Measurements from ENCODE around the gene DDA1.

Gene DDA1

DNA sequence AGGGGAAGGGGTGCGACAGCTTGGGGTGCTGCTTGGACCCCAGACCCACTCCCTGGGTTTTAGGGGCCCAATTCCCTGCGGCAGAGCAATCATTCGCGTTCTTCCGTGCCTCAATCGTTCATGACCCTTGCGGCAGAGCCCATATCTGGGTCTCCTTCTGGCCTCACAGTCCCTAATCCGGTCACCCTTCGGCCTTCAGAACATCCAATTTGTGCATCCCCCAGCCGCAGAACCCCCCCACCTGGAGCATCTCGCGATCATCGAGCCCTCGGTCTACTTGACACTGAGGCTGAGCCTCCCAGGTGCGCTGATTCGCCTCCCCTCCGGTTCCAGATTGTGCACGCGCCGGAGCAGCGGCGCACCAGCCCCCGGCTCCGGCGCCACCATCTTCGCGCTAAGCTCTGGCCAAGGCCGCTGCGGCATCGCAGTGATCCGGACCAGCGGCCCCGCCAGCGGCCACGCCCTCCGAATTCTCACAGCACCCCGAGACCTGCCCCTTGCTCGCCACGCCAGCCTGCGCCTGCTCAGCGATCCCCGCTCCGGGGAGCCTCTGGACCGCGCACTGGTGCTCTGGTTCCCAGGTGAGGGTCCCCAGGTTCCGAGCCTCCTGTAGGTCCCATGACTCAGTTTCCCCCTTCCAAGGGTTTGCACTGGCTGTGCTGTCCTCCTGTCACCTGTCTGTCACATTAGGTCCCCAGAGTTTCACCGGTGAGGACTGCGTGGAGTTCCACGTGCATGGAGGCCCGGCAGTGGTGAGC is 28.5 kb downstream of the DDA1 start:
- peaks cover 13% of the 10 kb centered on the region for H3K36me3 Mint-ChIP-seq (ENCODE audit: low read depth)
- H3K9me3 Mint-ChIP-seq: no peaks in the 10 kb centered on the region
- H3K27me3 Mint-ChIP-seq: no peaks in the 10 kb centered on the region
- H3K4me3 Mint-ChIP-seq: peak overlapping the region; percentile 94
- H3K27ac Mint-ChIP-seq: peak overlapping the region; percentile 96
- H3K4me1 Mint-ChIP-seq (ENCODE audit: low read depth): peaks cover 41% of the 10 kb centered on the region

- no peaks in the 10 kb centered on the region for H3K9me3 Mint-ChIP-seq
- peak overlapping the region; percentile 94 for H3K4me3 Mint-ChIP-seq
- peaks cover 38% of the 10 kb centered on the region for H3K4me1 Mint-ChIP-seq (ENCODE audit: low read depth)
- H3K36me3 Mint-ChIP-seq (ENCODE audit: low read depth): peaks cover 15% of the 10 kb centered on the region
- H3K27me3 Mint-ChIP-seq: no peaks in the 10 kb centered on the region
- peak overlapping the region; percentile 96 for H3K27ac Mint-ChIP-seq
These were observed 29.2 kb downstream of the DDA1 start for GRCh38 chr19:17338433-17339078.

- Mint-ChIP-seq H3K27ac (no peak overlapping the region), H3K4me1 (ENCODE audit: low read depth) (peaks cover 33% of the 10 kb centered on the region), H3K9me3 (no peaks in the 10 kb centered on the region), H3K36me3 (ENCODE audit: low read depth) (peaks cover 20% of the 10 kb centered on the region), H3K4me3 (peak overlapping the region; percentile 94), H3K27me3 (no peaks in the 10 kb centered on the region)
These were observed 29.9 kb downstream of the DDA1 start for GRCh38 chr19:17339088-17339741.

- Mint-ChIP-seq H3K27ac (no peak overlapping the region), H3K36me3 (ENCODE audit: low read depth) (peaks cover 20% of the 10 kb centered on the region), H3K9me3 (no peaks in the 10 kb centered on the region), H3K4me3 (no peak overlapping the region), H3K27me3 (no peaks in the 10 kb centered on the region), H3K4me1 (ENCODE audit: low read depth) (peaks cover 24% of the 10 kb centered on the region)
These were observed 31.0 kb downstream of the DDA1 start for GRCh38 chr19:17340302-17340870.

DNA sequence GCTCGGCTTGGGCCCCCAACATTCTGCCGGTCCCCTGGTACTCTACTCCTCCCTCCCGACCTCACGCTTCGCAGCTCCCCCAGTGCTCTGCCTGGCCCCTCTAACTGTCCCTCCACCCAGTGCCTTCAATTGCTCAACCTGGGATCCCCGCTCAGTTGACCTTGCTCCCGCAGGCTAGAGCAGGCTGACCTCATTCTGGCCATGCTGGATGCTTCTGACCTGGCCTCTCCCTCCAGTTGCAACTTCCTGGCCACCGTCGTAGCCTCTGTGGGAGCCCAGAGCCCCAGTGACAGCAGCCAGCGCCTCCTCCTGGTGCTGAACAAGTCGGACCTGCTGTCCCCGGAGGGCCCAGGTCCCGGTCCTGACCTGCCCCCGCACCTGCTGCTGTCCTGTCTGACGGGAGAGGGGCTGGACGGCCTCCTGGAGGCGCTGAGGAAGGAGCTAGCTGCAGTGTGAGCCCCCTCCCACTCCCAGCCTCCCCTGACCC is 31.6 kb downstream of the DDA1 start:
- no peak overlapping the region for H3K4me3 Mint-ChIP-seq
- peaks cover 20% of the 10 kb centered on the region for H3K36me3 Mint-ChIP-seq (ENCODE audit: low read depth)
- H3K27ac Mint-ChIP-seq: no peak overlapping the region
- H3K27me3 Mint-ChIP-seq: no peaks in the 10 kb centered on the region
- H3K9me3 Mint-ChIP-seq: no peaks in the 10 kb centered on the region
- H3K4me1 Mint-ChIP-seq (ENCODE audit: low read depth): peaks cover 21% of the 10 kb centered on the region

GRCh38 chr19:17341386-17341785 is 32.0 kb downstream of the DDA1 start:
- Mint-ChIP-seq H3K27ac (no peak overlapping the region), H3K4me3 (no peak overlapping the region), H3K9me3 (no peaks in the 10 kb centered on the region), H3K4me1 (ENCODE audit: low read depth) (peaks cover 22% of the 10 kb centered on the region), H3K27me3 (no peaks in the 10 kb centered on the region), H3K36me3 (ENCODE audit: low read depth) (peaks cover 20% of the 10 kb centered on the region)

- H3K36me3 Mint-ChIP-seq (ENCODE audit: low read depth): peaks cover 20% of the 10 kb centered on the region
- H3K27me3 Mint-ChIP-seq: no peaks in the 10 kb centered on the region
- H3K4me1 Mint-ChIP-seq (ENCODE audit: low read depth): peaks cover 21% of the 10 kb centered on the region
- no peak overlapping the region for H3K27ac Mint-ChIP-seq
- no peak overlapping the region for H3K4me3 Mint-ChIP-seq
- no peaks in the 10 kb centered on the region for H3K9me3 Mint-ChIP-seq
These were observed 32.5 kb downstream of the DDA1 start for GRCh38 chr19:17341845-17342244.

DNA sequence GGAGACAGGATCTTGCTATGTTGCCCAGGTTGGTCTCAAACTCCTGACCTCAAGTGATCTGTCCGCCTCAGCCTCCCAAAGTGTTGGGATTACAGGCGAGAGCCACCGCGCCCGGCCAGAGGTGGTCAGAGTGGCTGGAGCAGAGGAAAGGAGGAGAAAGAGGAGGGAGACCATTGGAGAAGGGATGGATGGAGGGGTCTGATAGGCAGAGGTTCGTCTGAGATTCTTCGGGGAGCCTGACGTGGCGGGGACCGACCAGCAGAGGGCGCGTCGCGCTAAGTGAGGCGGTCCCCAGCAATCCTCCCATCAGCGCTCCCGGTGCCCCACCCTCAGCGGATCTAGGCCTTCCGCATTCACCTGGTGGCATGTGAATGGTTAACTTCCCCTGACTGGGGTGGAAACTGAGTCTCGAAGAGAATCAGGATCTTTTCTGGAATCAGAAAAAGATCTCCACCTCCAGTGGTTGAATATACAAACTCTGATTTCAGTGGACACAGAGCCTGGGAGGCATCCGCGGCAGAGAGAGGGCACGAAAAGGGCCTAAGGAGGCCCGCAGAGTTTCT is 36.8 kb downstream of the DDA1 start:
- Mint-ChIP-seq H3K27me3 (peaks cover 12% of the 10 kb centered on the region), H3K27ac (no peak overlapping the region), H3K4me1 (ENCODE audit: low read depth) (peaks cover 5% of the 10 kb centered on the region), H3K4me3 (no peak overlapping the region), H3K36me3 (ENCODE audit: low read depth) (peaks cover 12% of the 10 kb centered on the region), H3K9me3 (no peaks in the 10 kb centered on the region)

DNA sequence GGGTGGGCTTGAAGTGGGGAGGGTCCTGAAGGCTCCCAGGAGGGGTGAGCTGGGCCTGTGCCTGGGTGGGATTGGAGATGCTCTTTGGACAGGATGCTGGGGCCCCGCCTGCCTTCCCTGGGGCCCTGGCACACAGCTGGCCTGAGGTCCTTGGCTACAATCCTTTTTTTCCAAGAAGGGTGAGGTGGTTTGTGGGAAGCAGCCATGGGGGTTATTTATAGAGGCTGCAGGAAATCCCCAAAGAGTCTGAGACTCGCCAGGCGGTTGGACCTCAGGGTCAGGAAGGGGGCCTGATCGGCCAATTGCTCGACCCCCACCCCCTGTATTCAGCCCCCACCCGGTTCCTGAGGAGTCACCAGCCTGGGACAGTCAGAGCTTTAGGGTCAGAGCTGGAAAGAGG is 38.0 kb downstream of the DDA1 start:
- peaks cover 5% of the 10 kb centered on the region for H3K4me1 Mint-ChIP-seq (ENCODE audit: low read depth)
- no peak overlapping the region for H3K27ac Mint-ChIP-seq
- H3K9me3 Mint-ChIP-seq: no peaks in the 10 kb centered on the region
- H3K36me3 Mint-ChIP-seq (ENCODE audit: low read depth): peaks cover 10% of the 10 kb centered on the region
- peaks cover 17% of the 10 kb centered on the region for H3K27me3 Mint-ChIP-seq
- H3K4me3 Mint-ChIP-seq: no peak overlapping the region

- Mint-ChIP-seq H3K27me3 (peaks cover 17% of the 10 kb centered on the region), H3K9me3 (no peaks in the 10 kb centered on the region), H3K4me1 (ENCODE audit: low read depth) (peaks cover 5% of the 10 kb centered on the region), H3K36me3 (ENCODE audit: low read depth) (peaks cover 7% of the 10 kb centered on the region), H3K4me3 (no peak overlapping the region), H3K27ac (peak overlapping the region; percentile 29)
These were observed 38.5 kb downstream of the DDA1 start for GRCh38 chr19:17347877-17348276.

- Mint-ChIP-seq H3K27ac (no peak overlapping the region), H3K36me3 (ENCODE audit: low read depth) (peaks cover 5% of the 10 kb centered on the region), H3K4me3 (no peak overlapping the region), H3K9me3 (no peaks in the 10 kb centered on the region), H3K27me3 (peaks cover 17% of the 10 kb centered on the region), H3K4me1 (ENCODE audit: low read depth) (peaks cover 5% of the 10 kb centered on the region)
These were observed 39.3 kb downstream of the DDA1 start for GRCh38 chr19:17348700-17349099.

DNA sequence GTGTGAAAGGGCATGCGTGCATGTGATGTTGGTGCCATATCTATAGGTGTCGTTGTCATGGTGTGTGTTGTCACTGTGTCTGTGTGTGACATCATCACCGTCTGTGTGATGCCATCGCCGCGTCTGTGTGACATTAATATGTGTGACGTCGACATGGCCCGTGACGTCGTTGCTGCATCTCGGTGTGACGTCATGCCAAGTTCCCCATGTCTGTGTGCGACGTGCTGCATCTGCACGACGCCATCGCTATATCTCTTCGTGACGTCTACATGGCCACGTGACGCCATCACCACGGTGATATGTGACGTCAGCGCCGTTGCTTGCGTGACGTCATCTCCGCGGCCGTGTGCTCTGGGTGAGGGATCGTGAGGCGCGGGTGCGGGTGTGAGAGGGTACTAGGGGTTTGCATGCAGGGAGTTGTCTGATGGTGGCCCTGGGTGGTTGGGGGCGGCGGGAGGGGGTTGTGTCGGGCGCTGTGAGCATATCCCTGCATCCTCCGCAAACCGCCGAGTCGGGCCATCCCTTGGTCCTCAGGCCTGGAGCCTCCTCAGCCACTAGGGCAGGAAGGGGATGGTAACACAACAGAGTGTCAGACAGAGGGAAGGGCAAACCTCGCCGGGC is 42.6 kb downstream of the DDA1 start:
- no peaks in the 10 kb centered on the region for H3K4me1 Mint-ChIP-seq (ENCODE audit: low read depth)
- no peaks in the 10 kb centered on the region for H3K9me3 Mint-ChIP-seq
- no peaks in the 10 kb centered on the region for H3K36me3 Mint-ChIP-seq (ENCODE audit: low read depth)
- H3K4me3 Mint-ChIP-seq: no peak overlapping the region
- H3K27me3 Mint-ChIP-seq: peaks cover 17% of the 10 kb centered on the region
- H3K27ac Mint-ChIP-seq: no peak overlapping the region

GRCh38 chr19:17352608-17353280 is 43.4 kb downstream of the DDA1 start:
- Mint-ChIP-seq H3K4me3 (no peak overlapping the region), H3K4me1 (ENCODE audit: low read depth) (no peaks in the 10 kb centered on the region), H3K9me3 (no peaks in the 10 kb centered on the region), H3K36me3 (ENCODE audit: low read depth) (no peaks in the 10 kb centered on the region), H3K27ac (no peak overlapping the region), H3K27me3 (peaks cover 14% of the 10 kb centered on the region)

GRCh38 chr19:17353386-17353785 is 44.0 kb downstream of the DDA1 start:
- H3K27me3 Mint-ChIP-seq: peaks cover 12% of the 10 kb centered on the region
- H3K27ac Mint-ChIP-seq: no peak overlapping the region
- no peaks in the 10 kb centered on the region for H3K4me1 Mint-ChIP-seq (ENCODE audit: low read depth)
- H3K4me3 Mint-ChIP-seq: no peak overlapping the region
- no peaks in the 10 kb centered on the region for H3K9me3 Mint-ChIP-seq
- no peaks in the 10 kb centered on the region for H3K36me3 Mint-ChIP-seq (ENCODE audit: low read depth)

Measured in stimulated activated naive CD8-positive, alpha-beta T cell treated with anti-CD3 and anti-CD28 coated beads, Interleukin-15, Interleukin-2, amounts not matched to agents 100 ng/mL and 50 ng/mL, for 24 hours (primary cell).